ACC112 (cell line): ENCODE measurements around the gene ZNF219.

Source experiments
- H2AFZ ChIP-seq: fragments of 200-600 bp; sonication (generic); one replicate; pipeline ENCODE4 v1.6.0; 2017; ENCODE audit warnings: antibody characterized with exemption, low read length; ENCODE audit not compliant: unreplicated experiment
- H3K27ac ChIP-seq: fragments of 200-600 bp; sonication (generic); 2 replicates; pipeline ENCODE4 v1.5.1; 2014; ENCODE audit warnings: low read depth, mild to moderate bottlenecking, antibody characterized with exemption, low read length, moderate library complexity
- H3K27me3 ChIP-seq: fragments of 200-600 bp; sonication (generic); 2 replicates; pipeline ENCODE4 v1.6.1; 2014; ENCODE audit warnings: mild to moderate bottlenecking, antibody characterized with exemption, low read length, moderate library complexity, mixed read lengths; ENCODE audit not compliant: insufficient read depth
- H3K36me3 ChIP-seq: fragments of 200-600 bp; sonication (generic); 2 replicates; pipeline ENCODE4 v1.6.1; 2016; ENCODE audit warnings: mild to moderate bottlenecking, antibody characterized with exemption, low read length, moderate library complexity, mixed read lengths; ENCODE audit not compliant: insufficient read depth
- H3K4me1 ChIP-seq: fragments of 200-600 bp; sonication (generic); one replicate; pipeline ENCODE4 v1.6.1; 2016; ENCODE audit warnings: low read length, mixed read lengths; ENCODE audit not compliant: insufficient read depth, unreplicated experiment, control insufficient read depth
- H3K4me3 ChIP-seq: fragments of 200-600 bp; sonication (generic); 2 replicates; pipeline ENCODE4 v1.5.1; 2014; ENCODE audit warnings: mild to moderate bottlenecking, low read depth, low read length
- H3K79me2 ChIP-seq: fragments of 200-600 bp; sonication (generic); one replicate; pipeline ENCODE4 v1.6.0; 2016; ENCODE audit warnings: low read length; ENCODE audit not compliant: control insufficient read depth, unreplicated experiment, insufficient read depth

Gene ZNF219

GRCh38 chr14:21087294-21088091 lies 11.0 kb downstream of the ZNF219 start:
- Histone ChIP-seq H3K36me3 (peaks cover 11% of the 10 kb centered on the region; the same call in 1 of the 2 replicates), H3K4me1 (peaks cover 27% of the 10 kb centered on the region), H3K79me2 (no peaks in the 10 kb centered on the region), H2AFZ (no peak overlapping the region), H3K27me3 (no peaks in the 10 kb centered on the region), H3K27ac (peak overlapping the region; percentile 97), H3K4me3 (no peak overlapping the region)

GRCh38 chr14:21086908-21087293 lies 11.6 kb downstream of the ZNF219 start:
- H3K36me3 ChIP-seq, result peaks cover 15% of the 10 kb centered on the region; the same call in 1 of the 2 replicates
- H3K27ac ChIP-seq, result peak overlapping the region; percentile 97

GRCh38 chr14:21084998-21085853 lies 13.2 kb downstream of the ZNF219 start:
- no peak overlapping the region for H2AFZ ChIP-seq
- peak overlapping the region; percentile 97 for H3K27ac ChIP-seq
- no peaks in the 10 kb centered on the region for H3K27me3 ChIP-seq
- no peak overlapping the region for H3K4me3 ChIP-seq
- H3K79me2 ChIP-seq, result no peaks in the 10 kb centered on the region
- peaks cover 27% of the 10 kb centered on the region for H3K4me1 ChIP-seq
- peaks cover 16% of the 10 kb centered on the region; the same call in 1 of the 2 replicates for H3K36me3 ChIP-seq

More at GRCh38 chr14:21086908-21087293, 11.6 kb downstream of the ZNF219 start:
- Histone ChIP-seq H3K27me3 (no peaks in the 10 kb centered on the region), H3K79me2 (no peaks in the 10 kb centered on the region), H3K4me3 (no peak overlapping the region), H3K4me1 (peaks cover 27% of the 10 kb centered on the region), H2AFZ (no peak overlapping the region)

GRCh38 chr14:21084396-21084795 lies 14.1 kb downstream of the ZNF219 start:
- Histone ChIP-seq H2AFZ (no peak overlapping the region), H3K27ac (peak overlapping the region; percentile 97; the same call in 1 of the 2 replicates), H3K4me1 (peaks cover 27% of the 10 kb centered on the region), H3K4me3 (no peak overlapping the region), H3K79me2 (no peaks in the 10 kb centered on the region), H3K36me3 (peaks cover 24% of the 10 kb centered on the region), H3K27me3 (no peaks in the 10 kb centered on the region)

- Histone ChIP-seq H3K4me1 (peaks cover 27% of the 10 kb centered on the region), H3K79me2 (no peaks in the 10 kb centered on the region), H2AFZ (no peak overlapping the region), H3K36me3 (peaks cover 25% of the 10 kb centered on the region), H3K4me3 (no peak overlapping the region), H3K27me3 (no peaks in the 10 kb centered on the region), H3K27ac (peak overlapping the region; percentile 97; the same call in 1 of the 2 replicates)
Observed at GRCh38 chr14:21083565-21084325, 14.7 kb downstream of the ZNF219 start.

- peaks cover 12% of the 10 kb centered on the region for H3K4me1 ChIP-seq
- no peak overlapping the region for H3K4me3 ChIP-seq
- peaks cover 24% of the 10 kb centered on the region for H3K36me3 ChIP-seq
- no peak overlapping the region for H2AFZ ChIP-seq
- H3K27me3 ChIP-seq, result no peaks in the 10 kb centered on the region
- H3K79me2 ChIP-seq, result no peaks in the 10 kb centered on the region
- H3K27ac ChIP-seq, result no peak overlapping the region
Observed at GRCh38 chr14:21081521-21082142, 16.8 kb downstream of the ZNF219 start.

- H3K27me3 ChIP-seq, result no peaks in the 10 kb centered on the region
- H2AFZ ChIP-seq, result no peak overlapping the region
- H3K4me1 ChIP-seq, result no peaks in the 10 kb centered on the region
- no peak overlapping the region for H3K27ac ChIP-seq
- H3K79me2 ChIP-seq, result no peaks in the 10 kb centered on the region
- H3K36me3 ChIP-seq, result peaks cover 32% of the 10 kb centered on the region
- no peak overlapping the region for H3K4me3 ChIP-seq
Observed at GRCh38 chr14:21078726-21079125, 19.7 kb downstream of the ZNF219 start.

- Histone ChIP-seq H2AFZ (no peak overlapping the region), H3K27ac (no peak overlapping the region), H3K27me3 (no peaks in the 10 kb centered on the region), H3K4me3 (no peak overlapping the region), H3K4me1 (no peaks in the 10 kb centered on the region), H3K36me3 (peaks cover 32% of the 10 kb centered on the region), H3K79me2 (no peaks in the 10 kb centered on the region)
Observed at GRCh38 chr14:21078287-21078686, 20.2 kb downstream of the ZNF219 start.

- no peaks in the 10 kb centered on the region for H3K27me3 ChIP-seq
- H3K79me2 ChIP-seq, result no peaks in the 10 kb centered on the region
- H3K4me1 ChIP-seq, result peaks cover 3% of the 10 kb centered on the region
- no peak overlapping the region for H2AFZ ChIP-seq
- peaks cover 29% of the 10 kb centered on the region for H3K36me3 ChIP-seq
- no peak overlapping the region for H3K27ac ChIP-seq
- no peak overlapping the region for H3K4me3 ChIP-seq
Observed at GRCh38 chr14:21077672-21078071, 20.8 kb downstream of the ZNF219 start.
